ENCODE results near the gene ZDHHC17.

ZDHHC17 gene

DNA sequence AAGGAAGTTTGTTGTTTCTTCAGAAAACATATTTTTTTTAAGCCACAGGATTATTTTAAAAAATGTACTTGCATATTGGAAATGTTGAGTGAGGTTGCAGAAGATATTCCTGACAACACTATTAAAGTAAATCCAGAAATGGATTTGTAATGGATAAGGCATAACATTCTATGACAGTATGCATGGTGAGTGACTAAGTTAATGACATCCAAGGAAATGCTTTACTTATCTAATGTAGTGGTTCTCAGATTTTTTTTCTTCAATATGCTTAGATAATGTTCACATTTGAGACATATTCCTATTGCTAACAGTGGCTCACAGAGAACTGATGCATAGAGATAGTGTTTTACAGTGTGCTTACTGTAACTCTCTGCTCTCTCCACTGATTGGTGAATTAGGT lies 49.4 kb downstream of the ZDHHC17 start:
- DNase-seq (ENCODE audit: low read depth, low spot score) = no peak

DNA sequence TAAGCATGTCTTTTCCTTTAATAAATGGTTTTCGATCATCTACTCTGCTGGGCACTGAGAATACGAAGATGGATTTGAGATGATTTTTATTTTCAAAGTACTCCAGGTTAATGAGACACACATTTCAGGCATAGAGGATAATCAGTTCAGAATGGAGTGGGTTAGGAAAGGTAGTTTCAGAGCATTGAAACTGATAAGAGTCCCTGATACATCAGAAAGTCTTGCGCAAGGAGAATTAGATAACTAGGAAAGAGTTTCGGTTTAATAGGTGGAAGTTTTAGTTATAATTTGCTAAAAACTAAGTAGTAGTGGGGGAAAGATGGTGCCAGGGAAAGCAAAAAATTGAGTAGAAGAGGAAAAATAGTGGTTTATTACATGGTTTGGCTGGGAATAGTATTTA lies 50.1 kb downstream of the ZDHHC17 start:
- no peak for DNase-seq (ENCODE audit: low read depth, low spot score)

DNA sequence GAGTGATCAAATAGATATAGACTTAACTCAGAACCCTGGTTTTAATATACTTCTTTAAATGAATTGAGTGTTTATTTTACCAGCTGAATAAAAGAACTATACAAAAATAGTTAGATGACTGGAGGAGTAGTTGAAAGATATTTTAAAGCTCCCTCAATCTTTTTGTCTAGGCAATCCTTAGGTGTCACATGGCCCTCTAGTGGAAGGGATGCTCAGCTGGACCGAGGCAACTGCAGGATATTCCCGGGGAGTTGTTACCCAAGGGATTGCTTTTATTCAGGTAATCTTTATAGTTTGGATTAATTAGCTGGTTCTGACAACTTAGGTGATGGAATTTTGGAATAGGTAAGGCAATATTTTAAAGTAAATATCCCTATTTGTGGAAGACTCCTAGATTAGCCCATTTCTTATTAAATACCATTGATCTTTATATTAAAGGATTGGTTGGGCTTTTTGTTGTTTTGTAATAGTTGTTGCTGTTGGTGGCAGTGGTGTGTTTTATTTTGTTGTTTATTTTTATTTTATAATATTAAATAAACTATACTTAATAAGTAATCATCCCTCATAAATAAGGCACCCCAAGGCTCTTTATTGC lies 57.1 kb downstream of the ZDHHC17 start:
- no peak for DNase-seq (ENCODE audit: low read depth, low spot score)

DNA sequence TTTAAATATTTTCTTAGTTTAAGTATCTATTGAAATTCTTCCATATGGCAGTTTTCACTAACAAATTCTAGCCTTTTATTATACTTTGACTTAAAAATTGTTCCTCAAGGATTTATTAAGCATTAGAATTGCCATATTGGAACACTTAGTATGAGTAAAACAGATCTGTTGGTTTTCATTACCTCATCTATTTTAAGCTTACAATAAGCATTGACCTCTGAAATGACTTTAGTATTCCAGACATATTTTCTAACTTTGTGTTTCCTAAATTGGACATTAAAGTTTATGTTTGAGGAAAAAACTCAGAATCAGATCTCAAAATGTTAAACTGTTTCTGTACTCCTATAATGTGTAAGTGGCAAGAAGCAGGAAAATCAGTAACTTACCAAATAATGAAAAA lies 66.5 kb downstream of the ZDHHC17 start:
- no peak for DNase-seq (ENCODE audit: low read depth, low spot score)

DNA sequence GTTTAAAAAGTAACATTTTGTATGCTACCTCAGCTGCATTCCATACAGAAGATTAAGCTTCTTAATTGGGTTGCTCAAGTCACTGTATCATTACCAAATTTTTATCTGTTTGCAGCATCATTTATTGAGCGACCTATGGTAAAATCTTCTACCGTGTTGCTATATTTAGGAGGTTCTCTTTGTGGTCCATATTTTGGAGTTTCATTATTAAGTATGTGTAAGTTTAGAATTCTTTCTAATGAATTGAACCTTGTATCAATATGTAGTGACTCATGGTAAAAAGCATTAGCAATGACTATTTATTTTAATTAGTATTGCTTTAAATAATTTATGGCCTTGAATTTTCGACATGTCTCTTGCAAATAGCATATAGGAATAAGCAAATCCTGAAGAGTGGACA lies 72.7 kb downstream of the ZDHHC17 start:
- DNase-seq (ENCODE audit: low read depth, low spot score) = no peak

DNA sequence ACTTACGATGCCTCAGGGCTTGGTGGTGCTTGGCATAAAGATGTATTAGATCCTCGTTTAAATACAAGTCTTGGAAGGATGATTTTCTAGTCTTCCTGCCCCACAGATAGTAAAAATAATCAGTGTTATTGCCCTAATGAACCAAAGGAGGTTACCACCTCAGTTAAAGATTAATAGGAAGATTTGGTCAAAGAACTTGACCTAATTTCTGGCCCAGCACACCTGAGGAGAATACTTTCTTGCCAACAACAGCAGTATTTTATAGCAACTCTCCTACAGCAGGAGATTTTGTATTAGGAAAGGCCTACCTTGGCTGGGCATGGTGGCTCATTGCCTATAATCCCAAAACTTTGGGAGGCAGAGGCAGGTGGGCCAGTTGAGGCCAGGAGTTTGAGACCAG lies 83.3 kb downstream of the ZDHHC17 start:
- DNase-seq (ENCODE audit: low read depth, low spot score) = no peak

DNA sequence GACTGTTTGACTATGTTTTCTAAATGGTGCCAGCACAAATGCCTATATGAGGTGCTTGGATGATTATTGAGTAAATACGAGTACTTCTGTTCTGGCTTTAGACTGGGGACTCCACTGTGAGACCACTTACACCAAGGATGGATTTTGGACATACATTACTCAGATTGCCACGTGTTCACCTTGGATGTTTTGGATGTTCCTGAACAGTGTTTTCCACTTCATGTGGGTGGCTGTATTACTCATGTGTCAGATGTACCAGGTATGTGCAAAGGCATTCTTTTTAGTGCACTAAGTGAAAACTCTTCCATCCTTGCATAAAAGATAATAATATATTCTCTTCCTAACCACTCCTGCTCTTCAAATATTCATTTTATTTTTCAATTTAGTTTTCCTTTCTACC lies 84.2 kb downstream of the ZDHHC17 start:
- no peak for DNase-seq (ENCODE audit: low read depth, low spot score)

DNA sequence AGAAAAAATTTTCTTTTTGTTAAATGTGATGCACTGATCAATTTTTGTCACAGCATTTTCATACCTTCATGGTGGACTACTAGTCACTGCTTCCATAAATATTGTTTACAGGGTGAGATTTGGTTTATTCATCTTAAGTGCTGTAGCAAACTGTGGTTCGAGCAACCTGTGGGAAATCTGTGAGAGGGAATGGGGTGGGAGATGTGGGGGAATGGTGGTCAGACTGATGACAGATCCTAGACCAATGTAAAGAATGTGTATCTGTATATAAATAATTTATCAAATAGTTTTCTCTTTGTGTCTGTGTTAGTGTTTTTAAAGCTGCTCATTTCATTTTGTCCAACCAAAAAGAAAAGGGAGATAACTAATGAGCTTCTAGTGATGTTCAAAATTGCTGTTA lies 88.2 kb downstream of the ZDHHC17 start:
- no peak for DNase-seq (ENCODE audit: low read depth, low spot score)

DNA sequence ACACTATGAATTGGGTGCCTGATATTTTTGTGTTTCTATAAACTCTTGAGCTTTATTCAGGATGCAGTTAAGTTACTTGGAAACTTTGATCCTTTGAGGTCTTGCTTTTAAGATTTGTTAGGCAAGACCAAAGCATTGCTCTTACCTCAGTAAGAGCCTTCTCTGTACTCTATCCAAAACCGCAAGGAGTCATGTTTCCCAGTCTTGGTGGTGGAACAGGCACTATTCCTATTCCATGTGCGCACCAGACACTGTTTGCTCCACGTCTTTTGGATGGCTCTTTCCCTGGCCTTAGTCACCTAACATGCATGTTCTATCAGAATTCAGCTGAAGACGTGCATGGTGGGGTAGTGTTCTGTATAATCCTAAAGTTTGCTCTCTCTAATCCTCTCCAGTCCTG lies 91.4 kb downstream of the ZDHHC17 start:
- DNase-seq (ENCODE audit: low read depth, low spot score) = no peak

DNA sequence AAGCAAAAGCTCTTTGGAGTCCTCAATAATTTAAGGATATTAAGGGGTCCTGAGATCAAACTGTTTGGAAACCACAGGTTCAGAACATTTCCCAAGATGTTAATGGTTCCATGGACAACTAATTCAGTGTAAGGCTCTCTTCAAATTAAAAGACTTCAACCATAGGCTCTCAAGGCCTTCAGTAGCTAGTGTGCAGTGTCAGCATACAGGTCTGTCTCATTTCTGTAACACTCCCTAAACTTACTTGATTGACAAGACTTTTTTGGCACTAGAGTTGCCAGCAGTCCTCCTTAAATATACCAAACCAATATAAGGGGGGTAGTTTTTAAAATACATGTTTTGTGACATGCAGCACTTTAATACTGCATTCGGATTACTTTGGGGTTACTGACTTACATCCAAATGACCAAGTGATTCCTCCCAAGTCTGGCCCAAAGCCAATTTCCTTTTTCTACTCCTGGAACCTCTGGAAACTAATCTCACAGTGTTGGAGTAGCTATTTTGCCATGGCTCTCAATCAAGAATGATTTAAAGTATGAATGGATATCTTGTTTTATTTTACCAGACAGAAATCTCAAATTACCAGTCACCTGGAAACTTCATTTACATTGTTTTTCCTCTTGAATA lies 92.2 kb downstream of the ZDHHC17 start:
- no peak for DNase-seq (ENCODE audit: low read depth, low spot score)

DNA sequence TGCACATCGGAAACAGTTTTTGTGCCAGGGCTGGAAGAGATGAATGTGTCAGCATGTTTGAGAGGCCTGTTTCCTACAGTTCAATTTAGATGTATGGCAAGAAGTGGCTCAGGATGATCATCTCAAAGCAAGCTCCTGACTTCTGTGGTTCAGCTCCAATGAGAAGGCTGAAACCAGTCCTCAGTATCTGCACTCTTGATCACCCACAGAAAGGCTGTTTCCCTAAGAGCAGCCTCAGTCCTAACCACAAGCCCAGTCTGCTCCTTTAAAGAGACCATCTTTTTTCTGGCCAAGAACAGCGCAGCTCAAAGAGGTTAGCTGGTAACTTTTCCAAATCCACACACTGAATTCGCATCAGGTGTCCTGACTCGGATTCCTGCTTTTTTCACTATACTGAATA lies 95.7 kb downstream of the ZDHHC17 start:
- DNase-seq (ENCODE audit: low read depth, low spot score) = no peak

DNA sequence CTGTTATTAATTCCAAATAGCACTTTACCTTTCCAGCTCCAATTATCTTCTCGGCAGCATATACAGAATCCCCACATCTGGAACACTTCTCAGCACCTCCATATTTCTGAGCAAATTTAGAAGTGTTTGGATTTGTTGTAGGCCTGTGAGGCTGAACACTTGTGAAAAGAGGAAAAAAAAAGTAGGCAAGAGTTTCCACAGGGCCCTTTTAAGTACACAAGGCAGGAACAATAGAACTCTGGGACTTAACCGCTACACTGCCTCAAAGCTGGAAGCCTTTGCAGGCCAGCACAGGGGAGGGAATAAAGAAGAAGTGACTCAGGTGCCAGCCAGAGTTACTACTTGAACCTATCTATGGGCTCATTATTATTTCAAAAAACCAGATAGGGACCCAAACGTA lies 96.3 kb downstream of the ZDHHC17 start:
- no peak for DNase-seq (ENCODE audit: low read depth, low spot score)

DNA sequence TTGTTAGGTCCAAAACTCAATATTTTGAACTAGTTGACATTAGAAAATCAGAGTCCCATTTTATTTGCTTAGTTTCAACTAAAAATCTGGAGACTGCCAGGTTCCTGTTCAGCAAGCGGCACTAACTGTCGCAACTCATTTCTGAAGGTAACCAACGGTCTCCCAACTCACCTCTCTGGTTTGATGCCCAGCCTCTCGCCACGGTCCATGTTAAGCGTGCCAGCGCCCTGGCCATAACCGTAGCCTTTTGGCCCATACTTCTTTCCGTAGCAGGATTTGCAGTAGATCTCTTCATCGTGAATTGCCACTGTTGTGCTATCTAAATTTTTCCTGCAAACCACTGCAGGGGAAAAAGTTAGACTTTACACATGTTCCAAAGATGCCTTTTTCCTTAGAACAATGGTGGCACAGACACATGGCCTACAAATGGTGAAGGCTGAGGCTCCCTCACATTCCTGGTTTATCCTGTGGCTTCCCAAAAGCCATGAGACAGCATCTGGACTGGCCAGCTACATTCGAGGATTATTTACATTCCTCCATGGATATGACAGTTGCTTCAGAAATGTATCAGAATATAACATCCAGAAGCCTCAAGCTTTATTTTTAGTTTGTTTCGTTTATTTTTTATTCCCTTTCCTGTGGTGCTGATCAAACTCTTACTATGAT lies 99.2 kb downstream of the ZDHHC17 start:
- no peak for DNase-seq (ENCODE audit: low read depth, low spot score)

DNA sequence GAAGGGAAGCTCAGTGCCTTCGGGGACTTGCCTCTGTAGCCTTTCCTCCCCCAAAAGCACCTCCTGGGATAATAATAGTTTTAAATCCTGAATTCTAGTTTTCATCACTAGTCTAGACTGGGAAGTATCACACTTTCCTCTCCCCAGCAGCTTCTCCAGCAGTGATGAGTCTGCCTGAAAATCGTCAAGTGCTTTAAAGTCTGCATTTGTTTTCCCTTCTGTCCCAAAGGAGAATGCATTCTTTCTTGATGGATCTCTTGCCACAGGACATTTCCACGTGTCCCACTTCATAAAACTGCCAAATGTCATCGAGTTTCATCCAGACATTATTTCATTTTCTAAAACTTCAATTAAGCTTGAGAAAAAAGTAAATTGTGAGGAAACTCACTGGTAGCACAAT lies 99.9 kb downstream of the ZDHHC17 start:
- no peak for DNase-seq (ENCODE audit: low read depth, low spot score)

DNA sequence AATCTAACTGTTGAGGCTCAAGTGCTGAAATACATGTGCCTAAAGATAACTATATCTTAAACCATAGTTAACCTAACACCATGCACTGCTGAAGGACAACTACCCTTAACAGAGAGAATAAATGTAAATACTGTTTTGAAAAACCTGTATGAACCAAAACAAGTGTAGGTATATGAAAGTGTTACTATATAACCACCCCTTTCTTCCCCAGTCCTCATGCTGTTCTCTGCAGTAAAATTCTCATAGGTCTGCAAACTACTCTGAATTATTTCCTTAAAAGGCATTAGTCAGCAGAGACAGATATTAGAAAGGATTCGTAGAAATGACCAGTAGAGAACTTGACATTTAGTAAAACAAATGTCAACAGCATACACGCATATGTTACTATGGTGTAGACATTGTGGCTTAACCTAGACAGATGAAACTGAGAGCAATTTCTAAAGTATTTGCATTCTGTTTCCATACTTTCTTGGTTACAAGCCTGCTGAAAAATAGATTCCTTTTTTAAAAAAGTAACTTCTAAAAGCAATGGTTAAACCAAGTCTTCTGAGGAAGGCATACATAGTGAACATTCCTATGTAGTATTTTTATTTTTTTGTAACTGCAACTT lies 101.0 kb downstream of the ZDHHC17 start:
- no peak for DNase-seq (ENCODE audit: low read depth, low spot score)

DNA sequence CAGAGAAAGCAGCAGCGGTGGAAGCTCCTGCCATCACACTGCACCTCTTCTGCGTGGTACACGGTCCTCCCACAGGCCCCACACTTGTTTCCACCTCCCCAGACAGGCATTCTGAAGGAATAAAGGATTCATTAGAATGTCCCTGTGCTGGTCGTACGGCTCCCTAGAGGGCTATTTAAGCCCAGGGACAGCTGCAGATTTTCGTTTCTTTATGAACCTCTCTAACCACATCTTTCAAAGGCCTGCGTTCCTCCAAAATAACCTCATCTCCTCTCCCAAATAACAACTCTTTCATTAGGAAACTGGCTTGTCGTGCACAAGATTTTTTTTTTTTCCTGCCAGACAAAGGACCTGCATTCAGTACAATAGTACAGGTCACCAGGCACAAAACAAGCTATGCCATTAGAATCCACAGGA lies 102.2 kb downstream of the ZDHHC17 start:
- no peak for DNase-seq (ENCODE audit: low read depth, low spot score)

DNA sequence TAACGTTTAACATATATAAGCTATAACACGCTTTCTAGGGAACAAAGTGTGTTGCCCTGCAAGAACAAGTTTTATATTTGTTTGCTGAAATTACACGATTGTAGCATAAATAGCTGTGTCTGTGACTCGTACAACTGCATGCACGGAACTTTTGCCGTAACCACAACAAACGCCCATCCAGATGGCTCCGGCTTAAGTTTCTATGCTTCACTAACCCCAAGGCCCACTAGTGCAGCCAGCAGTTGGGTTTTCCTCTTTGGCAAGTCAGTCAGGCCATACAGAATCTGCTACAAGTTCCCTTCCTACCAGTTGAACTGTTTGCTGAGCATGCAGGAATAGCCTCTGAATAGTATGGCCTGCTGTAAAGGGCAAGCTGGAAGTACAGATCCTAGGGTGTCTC lies 102.8 kb downstream of the ZDHHC17 start:
- DNase-seq (ENCODE audit: low read depth, low spot score) = no peak

DNA sequence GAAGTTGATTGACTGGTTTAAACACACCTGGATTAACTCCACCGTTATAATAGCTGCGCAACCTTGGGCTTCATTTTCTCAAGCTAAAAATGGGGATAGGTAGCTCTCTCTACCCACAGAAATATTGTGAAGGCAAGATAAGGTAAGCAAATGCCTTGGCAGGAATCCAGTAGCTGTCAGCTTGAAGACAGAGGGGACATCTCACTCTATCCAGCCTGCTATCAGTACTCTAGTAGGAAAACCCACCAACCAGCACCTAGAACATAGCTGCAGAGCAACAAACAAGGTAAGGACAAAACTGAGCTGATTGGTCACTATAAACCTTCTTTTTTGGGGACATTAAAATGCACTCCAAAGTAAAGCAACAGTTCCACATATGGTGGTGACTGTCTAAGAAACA lies 107.2 kb downstream of the ZDHHC17 start:
- DNase-seq (ENCODE audit: low read depth, low spot score) = no peak

DNA sequence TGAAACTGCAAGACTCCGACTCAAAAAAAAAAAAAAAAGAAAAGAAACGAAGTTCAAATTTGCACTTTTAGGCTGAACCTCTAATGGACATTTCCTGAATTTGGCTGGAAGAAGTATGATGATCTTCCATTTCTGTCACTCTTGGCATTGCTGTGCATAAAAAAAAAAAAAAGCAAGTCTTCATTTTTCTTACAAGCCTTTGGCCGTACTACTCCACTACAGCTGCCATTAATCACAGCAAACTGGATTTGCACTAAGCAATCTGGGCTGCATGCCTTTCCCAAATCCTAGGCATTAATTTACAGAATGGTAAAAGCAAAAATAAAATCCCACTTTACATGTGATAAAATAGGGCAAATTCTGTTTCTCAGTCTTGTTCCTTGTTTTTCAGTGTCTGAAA lies 107.8 kb downstream of the ZDHHC17 start:
- DNase-seq (ENCODE audit: low read depth, low spot score) = no peak

DNA sequence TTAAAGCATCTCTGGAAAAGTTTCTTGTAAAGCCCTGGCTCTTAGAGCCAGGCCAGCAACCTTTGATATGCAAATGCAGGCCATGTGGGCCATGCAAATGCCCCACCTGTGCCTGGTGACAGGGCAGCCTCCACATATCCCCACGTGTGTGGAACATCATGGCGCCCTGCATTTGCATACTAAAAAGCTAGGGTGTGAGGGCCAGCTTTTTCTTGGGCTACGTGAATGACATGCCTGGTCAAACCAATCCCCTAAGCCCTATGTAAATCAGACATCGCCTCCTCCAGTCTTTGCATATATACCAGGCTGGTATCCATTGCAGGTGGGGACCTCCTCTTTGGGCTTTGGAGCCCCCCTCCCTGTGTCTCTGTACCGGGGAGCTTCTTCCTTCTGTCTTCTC lies 108.5 kb downstream of the ZDHHC17 start:
- DNase-seq (ENCODE audit: low read depth, low spot score) = no peak

DNA sequence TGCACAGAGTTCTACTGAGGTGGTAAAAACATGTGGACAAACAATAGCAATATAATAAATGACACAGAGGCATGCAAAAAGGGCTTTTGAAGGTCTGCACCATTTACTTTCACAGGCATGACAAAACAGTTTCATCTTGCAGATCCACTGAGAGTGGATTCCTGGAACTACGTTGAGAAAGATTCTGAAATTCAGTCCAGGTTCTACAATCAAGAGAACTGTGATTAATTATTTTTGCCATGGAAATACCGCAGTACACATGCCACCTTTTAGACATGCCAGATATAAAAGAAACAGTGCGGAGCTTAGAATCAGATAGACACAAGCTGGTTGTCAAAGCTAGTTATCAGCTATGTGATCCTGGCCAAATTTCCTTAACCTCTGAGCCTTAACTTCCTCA lies 110.1 kb downstream of the ZDHHC17 start:
- no peak for DNase-seq (ENCODE audit: low read depth, low spot score)

DNA sequence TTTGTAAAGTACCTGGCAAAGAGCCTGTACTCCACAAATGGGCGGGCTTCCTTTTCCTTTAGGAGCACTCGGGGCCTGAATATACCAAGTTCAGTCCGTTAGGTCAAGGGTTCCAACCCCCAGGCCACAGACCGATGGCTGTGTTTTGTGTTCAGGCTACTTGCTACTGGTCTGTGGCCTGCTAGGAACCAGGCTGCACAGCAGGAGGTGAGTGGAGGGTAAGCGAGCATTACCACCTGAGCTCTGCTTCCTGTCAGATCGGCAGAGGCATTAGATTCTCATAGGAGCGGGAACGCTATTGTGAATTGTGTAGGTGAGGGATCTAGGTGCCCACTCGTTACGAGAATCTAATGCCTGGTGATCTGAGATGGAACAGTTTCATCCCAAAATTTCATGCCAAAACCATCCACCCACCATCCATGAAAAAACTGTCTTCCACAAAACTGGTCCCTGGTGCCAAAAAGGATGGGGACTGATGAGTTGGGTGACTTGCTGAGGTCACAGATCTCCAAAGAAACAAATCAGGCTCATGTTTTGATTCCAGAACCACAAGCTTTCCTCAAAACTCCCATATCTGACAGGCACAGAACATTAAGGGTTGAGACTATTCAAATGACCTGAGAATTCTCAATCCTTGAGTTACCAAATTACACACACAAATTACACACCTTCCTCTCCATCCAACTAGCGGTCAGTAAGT lies 110.7 kb downstream of the ZDHHC17 start:
- DNase-seq (ENCODE audit: low read depth, low spot score) = no peak

All from activated CD4-positive, CD25-positive, alpha-beta regulatory T cell treated with anti-CD3 and anti-CD28 coated beads, Interleukin-2, amount 50 U/mL, for 16 hours (primary cell).